GM18858 (cell line): Measurements from ENCODE around the gene PRTN3.
"Not testable (repeated sequence)": the region's sequence is repeated elsewhere in the genome, so short reads cannot be mapped to it uniquely, and the experiment has no call there.

Source experiments
- ATAC-seq: cut with Tn5 transposase; IDR thresholded peaks from one replicate; pipeline ENCODE4 v1.9.1; 2021; ENCODE audit not compliant: unreplicated experiment

The PRTN3 gene

DNA sequence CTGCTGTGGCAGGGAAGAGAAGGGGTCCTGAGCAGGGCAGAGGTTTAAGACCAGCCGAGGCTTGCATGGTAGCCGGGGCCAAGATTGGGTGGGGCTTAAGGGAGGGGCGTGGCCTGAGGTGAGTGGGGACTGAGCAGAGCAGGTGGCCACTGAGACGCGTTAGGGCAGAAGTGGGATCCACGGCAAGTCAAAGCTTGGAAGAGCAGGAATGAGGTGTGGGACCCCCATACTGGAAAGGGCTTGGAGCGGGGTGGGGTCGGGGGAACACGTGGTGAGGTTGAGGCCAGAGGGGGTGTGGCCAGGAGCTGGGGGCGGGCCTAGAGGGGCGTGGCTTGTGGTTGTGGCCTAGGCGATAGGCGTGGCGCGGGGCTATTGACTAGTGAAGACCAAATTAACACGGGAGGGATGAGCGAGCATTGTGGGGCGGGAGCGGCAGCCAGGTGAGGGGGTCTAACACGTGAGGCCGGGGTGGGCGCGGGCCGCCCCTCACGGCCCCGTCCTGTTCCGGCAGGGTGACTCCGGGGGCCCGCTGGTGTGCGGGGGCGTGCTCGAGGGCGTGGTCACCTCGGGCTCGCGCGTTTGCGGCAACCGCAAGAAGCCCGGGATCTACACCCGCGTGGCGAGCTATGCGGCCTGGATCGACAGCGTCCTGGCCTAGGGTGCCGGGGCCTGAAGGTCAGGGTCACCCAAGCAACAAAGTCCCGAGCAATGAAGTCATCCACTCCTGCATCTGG, 21.9 kb downstream of the PRTN3 start:
- no peak for ATAC-seq

DNA sequence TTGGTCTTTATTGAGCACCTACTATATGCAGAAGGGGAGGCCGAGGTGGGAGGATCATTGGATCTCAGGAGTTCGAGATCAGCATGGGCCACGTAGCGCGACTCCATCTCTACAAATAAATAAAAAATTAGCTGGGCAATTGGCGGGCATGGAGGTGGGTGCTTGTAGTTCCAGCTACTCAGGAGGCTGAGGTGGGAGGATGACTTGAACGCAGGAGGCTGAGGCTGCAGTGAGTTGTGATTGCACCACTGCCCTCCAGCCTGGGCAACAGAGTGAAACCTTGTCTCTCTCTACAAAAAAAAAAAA, 22.5 kb downstream of the PRTN3 start:
- ATAC-seq: no peak

- no peak for ATAC-seq
Measured at GRCh38 chr19:866769-867300, 26.0 kb downstream of the PRTN3 start.

DNA sequence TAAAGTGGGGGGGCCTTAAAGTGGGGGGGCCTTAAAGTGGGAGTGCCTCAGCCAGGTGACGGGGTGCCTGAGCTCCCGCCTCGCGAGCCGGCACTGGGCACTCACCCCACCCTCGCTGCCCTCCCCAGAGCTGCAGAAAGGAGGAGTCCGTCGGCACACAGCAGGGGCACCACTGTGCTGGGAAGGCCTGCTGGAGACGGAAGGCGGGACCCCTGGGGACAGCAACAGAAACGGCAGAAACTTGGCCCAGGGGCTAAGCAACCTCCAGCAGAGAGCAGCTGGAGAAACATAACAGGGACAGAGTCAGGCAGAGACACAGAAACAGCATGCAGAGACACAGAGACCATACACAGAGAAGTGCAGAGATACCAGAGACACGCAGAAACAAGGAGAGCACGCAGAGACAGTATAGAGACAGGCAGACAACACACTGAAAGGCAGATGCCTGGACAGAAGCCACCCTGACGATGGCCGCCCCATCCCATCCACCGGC, 26.5 kb downstream of the PRTN3 start:
- ATAC-seq: no peak

DNA sequence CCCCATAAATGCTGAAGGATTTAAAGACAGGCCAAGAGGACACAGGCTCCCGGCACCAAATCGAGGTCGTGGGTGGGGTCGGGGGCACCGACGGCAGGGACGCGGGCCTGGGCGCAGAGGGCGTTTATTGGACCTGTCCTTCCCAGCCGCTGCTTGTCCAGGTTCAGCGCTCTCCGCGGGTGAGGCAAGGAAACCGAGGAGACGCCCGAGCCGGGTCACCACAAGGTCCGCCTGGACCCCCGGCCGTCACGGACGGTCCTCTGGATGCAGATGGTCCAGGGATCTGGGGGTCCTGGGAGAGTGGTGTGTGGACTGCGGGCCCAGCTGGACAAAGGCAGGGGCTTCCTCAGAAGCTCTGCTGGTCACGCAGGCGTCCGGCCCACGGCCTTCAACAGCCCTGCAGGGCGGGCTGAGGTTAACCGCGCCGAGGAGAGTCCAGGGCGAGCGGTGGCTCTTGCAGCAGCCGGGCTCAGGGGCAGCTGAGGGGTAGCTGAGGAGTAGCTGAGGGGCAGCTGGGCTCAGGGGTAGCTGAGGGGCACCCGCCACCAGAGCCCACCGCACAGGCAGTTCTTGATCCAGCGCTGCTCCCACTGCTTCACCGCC, 27.2 kb downstream of the PRTN3 start:
- no peak for ATAC-seq

- no peak for ATAC-seq
Measured at GRCh38 chr19:868458-869244, 27.9 kb downstream of the PRTN3 start.

- no peak for ATAC-seq
Measured at GRCh38 chr19:869245-870177, 28.7 kb downstream of the PRTN3 start.

GRCh38 chr19:870314-870713, 29.5 kb downstream of the PRTN3 start:
- ATAC-seq: no peak

DNA sequence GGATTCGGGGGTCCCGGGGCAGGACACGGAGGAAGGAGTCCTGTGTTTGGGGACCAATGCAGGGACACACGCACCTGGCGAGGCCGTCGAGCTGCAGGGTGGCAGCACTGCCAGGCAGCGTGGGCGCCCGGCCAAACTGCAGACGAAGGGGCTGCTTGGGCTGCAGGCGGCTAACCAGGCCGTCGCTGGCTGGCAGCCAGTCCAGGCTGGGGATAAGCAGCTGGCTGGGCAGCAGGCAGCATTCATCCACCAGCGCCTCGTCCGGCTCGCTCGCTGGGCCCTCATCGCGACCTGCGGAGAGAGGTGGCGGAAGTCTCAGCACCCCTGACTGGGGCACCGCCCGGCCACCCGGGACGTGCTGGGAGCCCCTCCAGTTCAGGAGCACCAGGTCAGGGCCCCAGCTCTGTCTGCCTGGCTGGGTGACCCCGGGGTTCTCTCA, 30.2 kb downstream of the PRTN3 start:
- no peak for ATAC-seq

DNA sequence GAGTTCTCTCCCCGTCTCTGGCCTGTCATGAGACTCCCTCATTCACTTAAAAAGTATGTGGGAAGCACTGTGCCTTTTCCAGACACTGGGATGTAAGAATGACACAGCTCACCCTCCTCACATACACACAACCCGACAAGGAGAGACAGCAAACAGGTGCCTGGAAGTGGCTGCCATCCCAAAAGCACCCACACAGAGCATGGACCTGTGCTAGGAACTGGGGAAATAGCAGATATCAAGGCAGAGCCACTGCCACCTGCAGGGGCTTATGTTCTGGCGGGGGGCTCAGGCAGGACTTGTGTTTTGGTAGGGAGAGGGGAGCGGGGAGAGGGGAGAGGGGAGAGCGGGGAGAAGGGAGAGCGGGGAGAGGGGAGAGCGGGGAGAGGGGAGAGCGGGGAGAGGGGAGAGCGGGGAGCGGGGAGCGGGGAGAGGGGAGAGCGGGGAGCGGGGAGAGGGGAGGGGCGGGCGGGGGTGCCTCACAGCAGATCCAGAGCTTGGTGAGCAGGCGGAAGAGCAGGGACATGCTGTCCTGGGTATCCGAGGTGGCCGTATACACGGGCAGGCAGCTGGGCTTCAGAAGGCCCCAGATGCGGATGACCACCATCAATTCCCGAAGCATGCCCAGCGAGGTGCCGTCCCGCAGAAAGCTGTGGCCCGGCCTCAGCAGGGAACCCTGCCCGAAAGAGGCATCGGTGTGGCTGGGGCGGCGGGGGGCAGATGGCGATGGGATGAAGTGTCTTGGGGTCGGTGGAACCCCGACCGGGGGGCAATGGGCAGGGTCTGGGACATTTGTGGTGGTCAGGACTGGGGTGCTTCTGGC, 30.9 kb downstream of the PRTN3 start:
- no peak for ATAC-seq

- ATAC-seq: no peak
Measured at GRCh38 chr19:872266-872951, 31.6 kb downstream of the PRTN3 start.

- ATAC-seq: no peak
Measured at GRCh38 chr19:873084-873483, 32.3 kb downstream of the PRTN3 start.

DNA sequence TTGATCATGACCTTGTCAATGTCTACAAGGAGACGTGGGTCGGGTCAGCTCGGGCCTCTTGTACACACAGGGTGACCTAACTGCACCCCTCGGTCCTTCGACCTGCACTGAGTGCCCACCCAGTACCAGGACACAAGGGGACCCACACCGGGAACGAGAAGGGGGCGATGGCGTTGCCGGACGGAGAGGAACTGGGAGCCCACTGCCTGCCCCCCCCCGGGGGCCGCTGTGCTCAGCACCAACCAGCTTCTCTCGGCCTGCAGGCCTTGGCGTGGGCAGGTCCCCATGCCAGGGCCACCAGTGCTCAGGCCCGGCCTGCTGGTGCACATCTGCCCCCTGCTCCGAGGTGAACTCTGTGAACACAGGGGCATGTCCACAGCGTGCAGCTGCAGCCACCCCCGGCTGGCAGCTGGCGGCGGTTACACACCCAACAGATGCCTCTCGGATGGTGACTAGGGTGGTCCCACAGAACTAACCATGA, 32.8 kb downstream of the PRTN3 start:
- ATAC-seq: no peak

GRCh38 chr19:875265-875879, 34.6 kb downstream of the PRTN3 start:
- ATAC-seq: no peak

GRCh38 chr19:876089-876488, 35.3 kb downstream of the PRTN3 start:
- ATAC-seq: no peak

DNA sequence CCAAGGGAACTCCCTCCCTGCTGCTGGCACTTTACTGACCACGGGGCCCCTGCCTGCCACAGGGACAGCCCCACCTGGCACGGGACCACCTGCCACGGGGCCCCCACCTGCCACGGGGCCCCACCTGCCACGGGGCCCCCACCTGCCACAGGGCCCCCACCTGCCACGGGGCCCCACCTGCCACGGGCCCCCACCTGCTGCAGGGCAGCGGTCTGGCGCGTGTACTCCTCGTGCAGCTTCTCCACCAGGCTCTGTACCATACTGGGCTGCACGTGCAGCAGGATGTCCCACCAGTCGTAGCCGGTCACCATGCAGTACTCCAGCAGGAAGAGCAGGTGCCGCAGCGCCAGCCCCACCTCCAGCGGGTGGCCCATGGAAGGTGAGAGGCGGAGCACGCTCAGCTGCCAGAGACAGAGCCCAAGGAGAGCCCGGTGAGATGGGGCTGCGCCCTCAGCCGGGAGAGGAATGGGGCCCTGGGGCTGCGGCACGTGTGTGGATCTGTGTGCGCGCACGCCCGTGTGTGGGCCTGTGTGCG, 36.0 kb downstream of the PRTN3 start:
- no peak for ATAC-seq

DNA sequence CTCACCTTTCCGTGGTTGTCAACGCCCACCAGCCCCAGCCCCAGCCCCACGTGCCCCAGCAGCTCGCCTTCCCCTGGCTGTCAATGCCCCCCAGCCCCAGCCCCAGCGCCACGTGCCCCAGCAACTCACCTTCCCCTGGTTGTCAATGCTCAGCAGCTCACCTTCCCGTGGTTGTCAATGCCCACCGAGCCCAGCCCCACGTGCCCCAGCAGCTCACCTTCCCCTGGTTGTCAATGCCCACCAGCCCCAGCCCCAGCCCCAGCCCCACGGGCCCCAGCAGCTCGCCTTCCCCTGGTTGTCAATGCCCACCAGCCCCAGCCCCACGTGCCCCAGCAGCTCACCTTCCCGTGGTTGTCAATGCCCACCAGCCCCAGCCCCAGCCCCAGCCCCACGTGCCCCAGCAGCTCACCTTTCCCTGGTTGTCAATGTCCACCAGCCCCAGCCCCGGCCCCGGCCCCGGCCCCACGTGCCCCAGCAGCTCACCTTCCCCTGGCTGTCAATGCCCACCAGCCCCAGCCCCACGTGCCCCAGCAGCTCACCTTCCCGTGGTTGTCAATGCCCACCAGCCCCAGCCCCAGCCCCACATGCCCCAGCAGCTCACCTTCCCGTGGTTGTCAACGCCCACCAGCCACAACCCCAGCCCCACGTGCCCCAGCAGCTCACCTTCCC, 37.3 kb downstream of the PRTN3 start:
- not testable (repeated sequence) for ATAC-seq
